ENCODE results near the gene AK5. TPM values are rescaled to one million over a fixed set of nuclear protein-coding genes. Genes with fewer than 3 reads are reported as not detected.

Gene AK5
- total and polyA plus RNA-seq, 10 donors, result 0.33 to 16.3 (median 1.2) TPM

GRCh38 chr1:77487631-77488030 lies 205.8 kb downstream of the AK5 start:
- Histone ChIP-seq H3K27ac (no peak overlapping the region), H3K4me3 (no peak overlapping the region), H3K36me3 (no peaks in the 10 kb centered on the region), H3K27me3 (replicated peaks in 1 of 7) (no peaks in the 10 kb centered on the region), H3K9me3 (no peaks in the 10 kb centered on the region), H3K4me1 (no peaks in the 10 kb centered on the region)
- intact Hi-C loops (cut with DNase I; ENCODE audit: low total_unique reads), result no loop called here
- 60 to 94% (median 87%) methylated on average over 1 of the region's 1 CpG for WGBS, 5 donors
- no peak for DNase-seq
- TF ChIP-seq POLR2A (IDR thresholded peaks at IDR 0.05) (no peak), POLR2AphosphoS5 (IDR thresholded peaks at IDR 0.05) (no peak), CTCF (IDR thresholded peaks at IDR 0.05 in 8 of 11, conservative IDR thresholded peaks at IDR 0.05 in 3 of 11) (no peak)

- no peak overlapping the region for H3K4me3 ChIP-seq
- intact Hi-C loops (cut with DNase I; ENCODE audit: low total_unique reads), result no loop called here
- no peak for DNase-seq
- H3K27me3 ChIP-seq (replicated peaks in 1 of 7), result no peaks in the 10 kb centered on the region
- no peaks in the 10 kb centered on the region for H3K9me3 ChIP-seq
- H3K36me3 ChIP-seq, result no peaks in the 10 kb centered on the region
- no peak overlapping the region for H3K27ac ChIP-seq
- TF ChIP-seq POLR2AphosphoS5 (IDR thresholded peaks at IDR 0.05) (no peak), CTCF (IDR thresholded peaks at IDR 0.05 in 8 of 11, conservative IDR thresholded peaks at IDR 0.05 in 3 of 11) (no peak), POLR2A (IDR thresholded peaks at IDR 0.05) (no peak)
- H3K4me1 ChIP-seq, result no peaks in the 10 kb centered on the region
- 69 to 77% (median 71%) methylated on average over 2 of the region's 2 CpGs for WGBS, 5 donors
Measured at GRCh38 chr1:77489910-77490309, 208.1 kb downstream of the AK5 start.

- DNase-seq, result no peak
- Histone ChIP-seq H3K36me3 (no peaks in the 10 kb centered on the region), H3K27ac (no peak overlapping the region), H3K4me3 (no peak overlapping the region), H3K9me3 (peaks cover 0 to 6% (median 0%) of the 10 kb centered on the region in 8 donors), H3K27me3 (replicated peaks in 1 of 7) (no peaks in the 10 kb centered on the region), H3K4me1 (no peaks in the 10 kb centered on the region)
- intact Hi-C loops (cut with DNase I; ENCODE audit: low total_unique reads), result no loop called here
- TF ChIP-seq CTCF (IDR thresholded peaks at IDR 0.05 in 8 of 11, conservative IDR thresholded peaks at IDR 0.05 in 3 of 11) (no peak), POLR2A (IDR thresholded peaks at IDR 0.05) (no peak), POLR2AphosphoS5 (IDR thresholded peaks at IDR 0.05) (no peak)
Measured at GRCh38 chr1:77494026-77494425, 212.2 kb downstream of the AK5 start.

GRCh38 chr1:77498918-77499317 lies 217.1 kb downstream of the AK5 start:
- intact Hi-C loops (cut with DNase I; ENCODE audit: low total_unique reads), result no loop called here
- H3K4me1 ChIP-seq, result no peaks in the 10 kb centered on the region
- no peaks in the 10 kb centered on the region for H3K27me3 ChIP-seq (replicated peaks in 1 of 7)
- no peak for TF ChIP-seq POLR2A (IDR thresholded peaks at IDR 0.05)
- no peak for TF ChIP-seq CTCF (IDR thresholded peaks at IDR 0.05 in 8 of 11, conservative IDR thresholded peaks at IDR 0.05 in 3 of 11)
- TF ChIP-seq POLR2AphosphoS5 (IDR thresholded peaks at IDR 0.05), result no peak
- no peak overlapping the region for H3K4me3 ChIP-seq
- H3K9me3 ChIP-seq, result peaks cover 0 to 6% (median 0%) of the 10 kb centered on the region in 8 donors
- no peak overlapping the region for H3K27ac ChIP-seq
- no peak for DNase-seq
- no peaks in the 10 kb centered on the region for H3K36me3 ChIP-seq
